BLaER1 (cell line): ENCODE data around the gene EGFLAM.

Source experiments
- H3K27ac ChIP-seq: shearing (Covaris generic); formaldehyde crosslinking; 2 replicates; pipeline ENCODE4 v1.8.1; 2022
- H3K27me3 ChIP-seq: shearing (Covaris generic); formaldehyde crosslinking; 2 replicates; pipeline ENCODE4 v1.8.1; 2022
- H3K36me3 ChIP-seq: shearing (Covaris generic); formaldehyde crosslinking; 2 replicates; pipeline ENCODE4 v1.8.1; 2022
- H3K4me1 ChIP-seq: shearing (Covaris generic); formaldehyde crosslinking; 2 replicates; pipeline ENCODE4 v1.8.1; 2022
- H3K4me2 ChIP-seq: shearing (Covaris generic); formaldehyde crosslinking; 2 replicates; pipeline ENCODE4 v1.8.1; 2022
- H3K4me3 ChIP-seq: shearing (Covaris generic); formaldehyde crosslinking; 2 replicates; pipeline ENCODE4 v1.8.1; 2022
- H3K9ac ChIP-seq: shearing (Covaris generic); formaldehyde crosslinking; 2 replicates; pipeline ENCODE4 v1.8.1; 2022
- H3K9me3 ChIP-seq: shearing (Covaris generic); formaldehyde crosslinking; 2 replicates; pipeline ENCODE4 v1.8.1; 2022
- H4K20me1 ChIP-seq: shearing (Covaris generic); formaldehyde crosslinking; 2 replicates; pipeline ENCODE4 v1.8.1; 2022
- Cebpa-rat ChIP-seq: shearing (Covaris generic); IDR thresholded peaks from 2 replicates; pipeline ENCODE4 v1.8.1; 2022

Gene EGFLAM

DNA sequence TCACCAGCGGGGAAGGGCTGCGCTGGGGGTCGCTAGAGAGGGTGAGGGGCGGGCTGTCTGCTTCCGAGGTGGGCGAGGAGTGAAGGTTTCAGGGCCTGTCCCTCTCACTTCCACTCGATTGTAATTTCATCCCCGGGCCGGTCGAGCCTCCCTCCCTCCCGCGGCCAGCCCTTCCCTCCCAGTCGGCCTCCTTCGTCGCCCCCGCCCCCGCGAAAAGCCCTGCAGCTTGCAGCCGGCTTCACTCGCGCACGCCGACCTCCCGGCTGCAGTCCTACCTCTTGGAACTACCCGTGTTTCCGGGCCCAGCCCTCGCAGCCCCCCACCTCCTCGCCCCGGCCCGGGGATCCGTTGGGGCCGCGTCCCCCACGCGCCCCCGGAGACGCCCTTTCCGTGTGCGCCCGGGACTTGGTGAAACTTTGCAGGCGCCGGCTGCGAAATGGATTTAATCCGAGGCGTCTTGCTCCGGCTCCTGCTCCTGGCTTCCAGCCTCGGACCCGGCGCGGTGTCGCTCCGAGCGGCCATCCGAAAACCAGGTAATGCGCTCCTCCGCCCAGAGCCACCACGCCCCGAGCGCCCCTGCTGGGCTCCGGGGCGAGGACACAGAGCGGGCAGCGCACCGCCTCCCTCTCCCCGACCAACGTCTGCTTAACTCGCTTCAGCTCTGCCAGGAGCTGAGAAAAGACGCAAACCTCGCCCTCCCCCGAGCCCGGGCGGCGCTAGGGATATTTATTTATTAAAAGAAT is at the start of gene EGFLAM:
TSS of gene EGFLAM (plus strand) at position 241 of the 743 bp plus-strand sequence. CDS start at position 437, 196 bp downstream.
- Histone ChIP-seq H3K27ac (no peak within 1 kb of the TSS), H3K27me3 (peaks cover 54% of the 10 kb centered on the region), H3K36me3 (no peaks in the 10 kb centered on the region), H3K4me1 (no peaks in the 10 kb centered on the region), H3K4me2 (peak within 1 kb of the TSS; percentile 22; the same call in 1 of the 2 replicates), H4K20me1 (no peaks in the 10 kb centered on the region), H3K9ac (no peak within 1 kb of the TSS), H3K9me3 (peaks cover 20% of the 10 kb centered on the region), H3K4me3 (0 out of 2 replicates have a peak within 1 kb of the TSS, but pooled peaks have one; percentile 28)
- TF ChIP-seq Cebpa-rat: no peak

- Histone ChIP-seq H4K20me1 (no peaks in the 10 kb centered on the region), H3K27me3 (no peaks in the 10 kb centered on the region), H3K4me1 (no peaks in the 10 kb centered on the region), H3K4me3 (no peak overlapping the region), H3K27ac (no peak overlapping the region), H3K4me2 (no peak overlapping the region), H3K9me3 (no peaks in the 10 kb centered on the region), H3K9ac (no peak overlapping the region), H3K36me3 (no peaks in the 10 kb centered on the region)
- TF ChIP-seq Cebpa-rat: no peak
Measured at GRCh38 chr5:38208782-38209378, 49.5 kb upstream of the EGFLAM start.

DNA sequence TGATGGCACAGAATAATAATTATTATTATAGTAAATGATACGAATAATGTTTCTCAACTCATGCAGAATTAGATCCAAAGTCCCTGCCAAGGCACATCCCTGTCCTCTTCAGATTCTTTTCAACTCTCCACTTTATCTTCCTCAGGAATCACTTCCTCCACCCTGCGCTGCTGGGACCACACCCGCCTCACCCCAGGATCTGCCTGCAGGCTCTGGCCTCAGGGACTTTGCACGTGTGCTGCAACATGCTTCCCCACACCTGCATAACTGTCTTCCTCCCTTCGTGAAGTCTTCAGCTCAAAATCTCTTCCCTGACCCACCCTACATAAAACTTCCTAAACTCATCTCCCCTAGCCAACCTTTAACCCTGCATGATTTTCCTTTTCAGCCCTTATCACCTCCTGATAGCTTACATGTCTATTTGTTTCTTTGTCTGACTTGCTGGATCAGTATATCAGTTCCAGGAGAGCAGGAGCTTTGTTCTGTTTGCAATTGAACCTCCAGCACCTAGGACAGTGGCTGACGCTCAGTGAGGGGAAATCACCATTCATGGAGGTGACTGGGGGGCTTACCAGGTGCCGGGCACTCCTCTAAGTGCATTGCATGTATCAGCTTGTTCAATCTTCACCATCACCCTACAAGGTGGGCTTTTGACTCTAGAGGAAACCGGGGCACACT is 47.5 kb upstream of the EGFLAM start:
- Histone ChIP-seq H3K27me3 (no peaks in the 10 kb centered on the region), H3K4me1 (no peaks in the 10 kb centered on the region), H3K36me3 (no peaks in the 10 kb centered on the region), H3K9ac (no peak overlapping the region), H3K9me3 (no peaks in the 10 kb centered on the region), H3K27ac (no peak overlapping the region), H3K4me3 (no peak overlapping the region), H4K20me1 (no peaks in the 10 kb centered on the region), H3K4me2 (no peak overlapping the region)
- TF ChIP-seq Cebpa-rat: no peak

GRCh38 chr5:38211354-38211710 is 47.0 kb upstream of the EGFLAM start:
- Histone ChIP-seq H3K9ac (no peak overlapping the region), H3K4me2 (no peak overlapping the region), H3K27ac (no peak overlapping the region), H3K27me3 (no peaks in the 10 kb centered on the region), H3K4me3 (no peak overlapping the region), H3K36me3 (no peaks in the 10 kb centered on the region), H3K4me1 (no peaks in the 10 kb centered on the region), H4K20me1 (no peaks in the 10 kb centered on the region), H3K9me3 (no peaks in the 10 kb centered on the region)
- no peak for TF ChIP-seq Cebpa-rat

- no peaks in the 10 kb centered on the region for H3K4me1 ChIP-seq
- H3K4me2 ChIP-seq: no peak overlapping the region
- H3K4me3 ChIP-seq: no peak overlapping the region
- H3K9ac ChIP-seq: no peak overlapping the region
- no peaks in the 10 kb centered on the region for H3K36me3 ChIP-seq
- H4K20me1 ChIP-seq: no peaks in the 10 kb centered on the region
- no peaks in the 10 kb centered on the region for H3K9me3 ChIP-seq
- H3K27me3 ChIP-seq: no peaks in the 10 kb centered on the region
- no peak for TF ChIP-seq Cebpa-rat
- no peak overlapping the region for H3K27ac ChIP-seq
Measured at GRCh38 chr5:38212307-38212706, 46.1 kb upstream of the EGFLAM start.

DNA sequence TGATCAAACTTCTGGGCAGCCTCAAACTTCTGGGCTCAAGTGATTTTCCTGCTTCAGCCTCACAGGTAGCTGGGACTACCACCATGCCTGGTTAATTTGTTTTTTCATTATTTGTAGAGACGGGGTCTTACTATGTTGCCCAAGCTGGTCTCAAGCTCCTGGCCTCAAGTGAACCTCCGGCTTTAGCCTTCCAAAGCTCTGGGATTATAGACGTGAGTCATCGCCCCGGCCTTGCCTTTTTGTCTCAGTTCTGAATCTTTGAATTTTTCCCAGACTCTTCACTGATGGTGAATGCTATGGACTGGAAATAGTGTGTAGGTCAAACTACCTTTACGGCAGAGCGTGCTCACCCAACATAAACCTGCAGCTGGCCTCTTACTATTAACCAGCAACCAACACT is 32.3 kb upstream of the EGFLAM start:
- Histone ChIP-seq H3K36me3 (no peaks in the 10 kb centered on the region), H3K4me1 (no peaks in the 10 kb centered on the region), H3K9ac (no peak overlapping the region), H3K27me3 (no peaks in the 10 kb centered on the region), H3K4me2 (no peak overlapping the region), H4K20me1 (no peaks in the 10 kb centered on the region), H3K27ac (no peak overlapping the region), H3K4me3 (no peak overlapping the region), H3K9me3 (no peaks in the 10 kb centered on the region)
- TF ChIP-seq Cebpa-rat: no peak

DNA sequence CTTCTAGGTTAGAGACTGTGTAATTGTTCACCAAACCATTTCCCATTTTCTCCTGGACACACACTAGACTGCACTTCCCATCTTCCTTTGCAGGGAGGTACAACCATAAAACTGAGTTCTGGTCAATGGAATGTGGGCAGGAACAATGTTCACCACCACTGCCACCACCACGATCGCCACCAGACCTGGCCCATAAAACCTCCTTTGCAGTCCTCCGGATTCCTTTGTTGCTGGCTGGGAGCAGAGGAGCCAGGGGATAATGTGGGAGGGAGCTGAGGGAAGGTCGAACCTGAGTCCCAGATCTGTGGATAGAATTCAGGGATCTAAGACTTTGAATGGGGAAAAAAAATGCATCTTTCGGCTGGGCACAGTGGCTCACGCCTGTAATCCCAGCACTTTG is 29.4 kb upstream of the EGFLAM start:
- Histone ChIP-seq H3K27ac (no peak overlapping the region), H3K4me2 (no peak overlapping the region), H3K27me3 (no peaks in the 10 kb centered on the region), H3K4me3 (no peak overlapping the region), H3K36me3 (no peaks in the 10 kb centered on the region), H3K9ac (no peak overlapping the region), H3K4me1 (no peaks in the 10 kb centered on the region), H3K9me3 (peaks cover 2% of the 10 kb centered on the region; the same call in 1 of the 2 replicates), H4K20me1 (no peaks in the 10 kb centered on the region)
- no peak for TF ChIP-seq Cebpa-rat

GRCh38 chr5:38234737-38235136 is 23.6 kb upstream of the EGFLAM start:
- no peak overlapping the region for H3K27ac ChIP-seq
- H4K20me1 ChIP-seq: no peaks in the 10 kb centered on the region
- H3K4me3 ChIP-seq: no peak overlapping the region
- TF ChIP-seq Cebpa-rat: no peak
- no peaks in the 10 kb centered on the region for H3K4me1 ChIP-seq
- peaks cover 24% of the 10 kb centered on the region for H3K9me3 ChIP-seq
- H3K9ac ChIP-seq: no peak overlapping the region
- H3K27me3 ChIP-seq: no peaks in the 10 kb centered on the region
- H3K36me3 ChIP-seq: no peaks in the 10 kb centered on the region
- no peak overlapping the region for H3K4me2 ChIP-seq

- no peak overlapping the region for H3K27ac ChIP-seq
- H3K36me3 ChIP-seq: no peaks in the 10 kb centered on the region
- H3K9me3 ChIP-seq: peaks cover 24% of the 10 kb centered on the region
- no peaks in the 10 kb centered on the region for H4K20me1 ChIP-seq
- no peak overlapping the region for H3K4me2 ChIP-seq
- H3K4me1 ChIP-seq: no peaks in the 10 kb centered on the region
- H3K4me3 ChIP-seq: no peak overlapping the region
- no peaks in the 10 kb centered on the region for H3K27me3 ChIP-seq
- H3K9ac ChIP-seq: no peak overlapping the region
- no peak for TF ChIP-seq Cebpa-rat
Measured at GRCh38 chr5:38237681-38238080, 20.7 kb upstream of the EGFLAM start.

GRCh38 chr5:38240212-38240611 is 18.1 kb upstream of the EGFLAM start:
- no peak overlapping the region for H3K27ac ChIP-seq
- H3K4me2 ChIP-seq: no peak overlapping the region
- no peaks in the 10 kb centered on the region for H4K20me1 ChIP-seq
- H3K36me3 ChIP-seq: no peaks in the 10 kb centered on the region
- no peaks in the 10 kb centered on the region for H3K27me3 ChIP-seq
- no peak overlapping the region for H3K4me3 ChIP-seq
- no peak for TF ChIP-seq Cebpa-rat
- no peaks in the 10 kb centered on the region for H3K4me1 ChIP-seq
- no peak overlapping the region for H3K9ac ChIP-seq
- H3K9me3 ChIP-seq: peaks cover 9% of the 10 kb centered on the region
